ENCODE data around the gene GPATCH4. TPM values are rescaled to one million over a fixed set of nuclear protein-coding genes. Genes with fewer than 3 reads are reported as not detected.

GPATCH4 gene
- total and polyA plus RNA-seq, 2 of the 4 experiments (the other 2 are of a cell fraction): 32.6 to 41.8 TPM

- DNase-seq: no peak
- Histone ChIP-seq H4K20me1 (ENCODE audit: insufficient read depth, low read length) (no peaks in the 10 kb centered on the region), H2BK15ac (ENCODE audit: low read depth, low read length) (no peak overlapping the region), H3K27me3 (ENCODE audit: control insufficient read depth, insufficient read depth, low read length) (peaks cover 27% of the 10 kb centered on the region), H4K91ac (ENCODE audit: insufficient read depth, low read depth, low read length) (no peak overlapping the region), H3K56ac (ENCODE audit: extremely low read depth, insufficient read depth, low read length) (no peak overlapping the region), H3K4ac (ENCODE audit: low read depth, low read length) (no peak overlapping the region), H2AFZ (replicated peaks; ENCODE audit: low read length, poor library complexity) (peak overlapping the region; percentile 64), H2AK5ac (ENCODE audit: low read depth, low read length) (no peak overlapping the region), H3K4me1 (ENCODE audit: control insufficient read depth, insufficient read depth, low read length) (no peaks in the 10 kb centered on the region), H3K9ac (ENCODE audit: low read depth, low read length) (no peak overlapping the region), H2BK120ac (ENCODE audit: low read depth, low read length) (no peak overlapping the region), H3K4me2 (ENCODE audit: low read depth, low read length) (no peak overlapping the region), H3K23ac (ENCODE audit: low read depth, low read length) (no peak overlapping the region), H2AK9ac (replicated peaks; ENCODE audit: low read depth, low read length, poor library complexity) (no peak overlapping the region), H2BK20ac (ENCODE audit: low read depth, low read length) (no peak overlapping the region), H2BK5ac (ENCODE audit: low read depth, low read length, poor library complexity, severe bottlenecking) (no peak overlapping the region), H3K4me3 (ENCODE audit: insufficient read depth, low read depth, low read length) (no peak overlapping the region), H3K14ac (replicated peaks; ENCODE audit: low read depth, low read length) (no peak overlapping the region), H4K5ac (ENCODE audit: low read depth, low read length) (no peak overlapping the region), H3K9me1 (ENCODE audit: insufficient read depth, low read length) (no peaks in the 10 kb centered on the region), H3K27ac (ENCODE audit: insufficient read depth, low read length) (no peak overlapping the region), H4K8ac (ENCODE audit: low read depth in 2 of 2, low read length in 2 of 2) (no peak overlapping the region), H3K79me1 (ENCODE audit: low read depth in 1 of 2, low read length in 2 of 2) (no peaks in the 10 kb centered on the region), H3K18ac (ENCODE audit: low read depth, low read length) (no peak overlapping the region), H3K9me3 (ENCODE audit: control insufficient read depth, insufficient read depth, low read length) (no peaks in the 10 kb centered on the region), H3K36me3 (ENCODE audit: control insufficient read depth, insufficient read depth, low read length) (no peaks in the 10 kb centered on the region)
- intact Hi-C loops (cut with micrococcal nuclease) (loop anchor here (1.0 to 2.0 kb wide), 4 partner anchors 25 to 226 kb away; no protein-coding TSS in a partner anchor), dilution Hi-C loops (cut with HindIII; ENCODE audit: low sequenced_read_pairs, unreplicated experiment) (no loop called here), in situ Hi-C loops (cut with MboI; ENCODE audit: low sequenced_read_pairs) (loop anchor here (5.0 kb wide), 1 partner anchor 222 kb away; no protein-coding TSS in a partner anchor)
- BruUV-seq (replicated peaks): no TSS peak
- WGBS, 2 experiments (ENCODE audit: extremely low coverage in 2 of 2, insufficient read length in 1 of 2): 0% methylated on average over 1 of the region's 6 CpGs; no CpG with 5 or more reads in 1 of the 2 experiments
- ChIA-PET CTCF (interaction anchor here (1.0 to 1.4 kb wide), 4 partner anchors 8 to 223 kb away, joined by 3 to 7 read pairs (median 4); partner anchors contain the start of gene NAXE), POLR2A (ENCODE audit: unreplicated experiment) (no interaction called here)
- peak; percentile 54 for TF ChIP-seq RAD21 (IDR thresholded peaks at IDR 0.05; ENCODE audit: low read length)
- TF ChIP-seq SMC3 (IDR thresholded peaks at IDR 0.05; ENCODE audit: low read depth, low read length): peak; percentile 62; the same call in 1 of the 2 replicates
- TF ChIP-seq CTCF (conservative IDR thresholded peaks at IDR 0.05; ENCODE audit: low read depth, low read length): peak; percentile 46
- TF ChIP-seq RCOR1 (IDR thresholded peaks at IDR 0.05; ENCODE audit: insufficient replicate concordance, low read length): no peak
- TF ChIP-seq FOS (IDR thresholded peaks at IDR 0.05; ENCODE audit: low read depth, low read length): no peak
- TF ChIP-seq POLR2A (IDR thresholded peaks at IDR 0.05; ENCODE audit: low read depth, low read length): no peak
- no peak for TF ChIP-seq ELK1 (IDR thresholded peaks at IDR 0.05; ENCODE audit: borderline replicate concordance, low read depth, low read length)
- no peak for TF ChIP-seq MAZ (IDR thresholded peaks at IDR 0.05; ENCODE audit: borderline replicate concordance, low read depth, low read length)
- TF ChIP-seq NFE2L2 (IDR thresholded peaks at IDR 0.05; ENCODE audit: low read depth, low read length): no peak
- ATAC-seq (ENCODE audit: low read depth): peak; percentile 64; the same call in 1 of the 2 replicates
Measured at GRCh38 chr1:156608981-156609380, 7.7 kb upstream of the GPATCH4 start.

Measured in IMR-90 (cell line).